Suprapubic skin (tissue), 4 donors: ENCODE measurements around the gene PDE3A. TPM values are rescaled to one million over a fixed set of nuclear protein-coding genes. Genes with fewer than 3 reads are reported as not detected.

Experiments used
- DNase-seq, 2 donors: peaks; one replicate each; pipeline ENCODE4 v3.0.0-alpha.2; 2019; ENCODE audit warnings: low spot score in 2 of 2
- H3K27ac ChIP-seq: fragments of 200-600 bp; sonication (generic); one replicate; pipeline ENCODE4 v1.5.1; 2019
- H3K27me3 ChIP-seq: fragments of 200-600 bp; sonication (generic); one replicate; pipeline ENCODE4 v1.5.1; 2019
- H3K36me3 ChIP-seq: fragments of 200-600 bp; sonication (generic); one replicate; pipeline ENCODE4 v1.5.1; 2019
- H3K4me1 ChIP-seq: fragments of 200-600 bp; sonication (generic); one replicate; pipeline ENCODE4 v1.5.1; 2019
- H3K4me3 ChIP-seq: fragments of 200-600 bp; sonication (generic); one replicate; pipeline ENCODE4 v1.5.1; 2019; ENCODE audit warnings: mild to moderate bottlenecking
- H3K9me3 ChIP-seq: fragments of 200-600 bp; sonication (generic); one replicate; pipeline ENCODE4 v1.5.1; 2019
- EP300 ChIP-seq: sonication (generic); formaldehyde crosslinking; IDR thresholded peaks from one replicate; pipeline ENCODE4 v1.6.1; 2017; ENCODE audit warnings: antibody characterized with exemption
- POLR2A ChIP-seq, 2 donors: fragments of 450-650 bp; IDR thresholded peaks; one replicate each; pipeline ENCODE4 v1.6.1; 2017; ENCODE audit warnings: antibody characterized with exemption in 2 of 2, mild to moderate bottlenecking in 2 of 2, moderate library complexity in 2 of 2
- POLR2AphosphoS5 ChIP-seq, 3 donors: sonication (generic); formaldehyde crosslinking; IDR thresholded peaks; one replicate each; pipeline ENCODE4 v1.6.1; 2017; ENCODE audit warnings: antibody characterized with exemption in 3 of 3
- WGBS: methylation state at CpG from one replicate; pipeline ENCODE4 v1.1.5; 2018; 5-methylcytosine and 5-hydroxymethylcytosine counted together
- total RNA-seq, 4 donors: library from RNA; depleted of rRNA; stranded (reverse); fragments of >200 nt; gene quantifications; one replicate each; pipeline ENCODE4 v1.1.0, GENCODE V29; 2016
- TF ChIP-seq, protein P1 (sequence below), 2 donors: fragments of 200-600 bp in 1 of 2; fragments of 450-650 bp in 1 of 2; sonication (generic) in 1 of 2; IDR thresholded peaks; one replicate each; pipeline ENCODE4 v1.5.1; 2016 to 2019; ENCODE audit warnings: antibody characterized with exemption in 2 of 2, mild to moderate bottlenecking in 1 of 2, moderate library complexity in 1 of 2

PDE3A gene
- total RNA-seq, 4 donors from 2014 or later, result 0.79 to 3.4 (median 1.4) TPM

DNA sequence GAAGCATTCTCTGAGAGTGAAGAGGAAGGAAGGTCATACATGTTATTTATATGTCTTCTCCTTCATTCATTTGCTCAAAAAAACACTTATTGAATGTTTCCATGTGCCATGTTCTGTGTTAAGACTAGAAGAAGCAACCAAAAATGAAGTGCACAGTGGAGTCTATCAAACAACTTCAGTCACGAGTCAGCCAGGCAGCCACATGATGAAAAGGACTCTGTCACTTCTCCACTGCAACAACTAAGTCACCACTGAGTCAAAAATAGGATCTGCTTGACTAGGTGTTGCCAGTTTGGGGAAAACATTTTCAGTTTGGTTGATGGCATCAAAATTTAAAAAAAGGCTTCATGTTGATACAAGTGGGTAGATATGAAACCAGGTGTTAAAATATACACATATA, 142.5 kb downstream of the PDE3A start:
- 85% methylated on average over 1 of the region's 1 CpG for WGBS

DNA sequence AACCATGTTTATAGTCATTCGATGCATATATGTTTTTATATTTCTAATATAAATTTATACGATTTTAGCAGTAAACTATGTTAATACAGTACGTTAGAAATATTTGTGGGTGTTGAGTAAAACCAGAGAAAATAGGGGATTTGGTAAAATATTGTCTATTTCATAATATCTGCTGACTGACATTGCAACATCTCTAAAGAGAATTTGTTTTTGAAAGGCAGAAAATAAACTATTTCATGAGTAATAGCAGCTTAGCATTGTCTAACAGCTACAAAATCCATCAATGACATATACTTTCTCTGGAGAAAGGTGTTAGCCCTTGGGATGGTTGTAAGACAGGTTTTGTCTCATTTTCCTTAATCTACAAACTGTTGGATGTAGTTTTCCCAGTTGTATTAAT, 144.9 kb downstream of the PDE3A start:
- Histone ChIP-seq H3K36me3 (no peaks in the 10 kb centered on the region), H3K27me3 (no peaks in the 10 kb centered on the region), H3K4me3 (no peak overlapping the region), H3K27ac (no peak overlapping the region), H3K4me1 (no peaks in the 10 kb centered on the region), H3K9me3 (no peaks in the 10 kb centered on the region)
- no peak for TF ChIP-seq POLR2AphosphoS5 (IDR thresholded peaks at IDR 0.05)
- TF ChIP-seq EP300, result no peak
- TF ChIP-seq POLR2A (IDR thresholded peaks at IDR 0.05), result no peak
- TF ChIP-seq, protein P1, sequence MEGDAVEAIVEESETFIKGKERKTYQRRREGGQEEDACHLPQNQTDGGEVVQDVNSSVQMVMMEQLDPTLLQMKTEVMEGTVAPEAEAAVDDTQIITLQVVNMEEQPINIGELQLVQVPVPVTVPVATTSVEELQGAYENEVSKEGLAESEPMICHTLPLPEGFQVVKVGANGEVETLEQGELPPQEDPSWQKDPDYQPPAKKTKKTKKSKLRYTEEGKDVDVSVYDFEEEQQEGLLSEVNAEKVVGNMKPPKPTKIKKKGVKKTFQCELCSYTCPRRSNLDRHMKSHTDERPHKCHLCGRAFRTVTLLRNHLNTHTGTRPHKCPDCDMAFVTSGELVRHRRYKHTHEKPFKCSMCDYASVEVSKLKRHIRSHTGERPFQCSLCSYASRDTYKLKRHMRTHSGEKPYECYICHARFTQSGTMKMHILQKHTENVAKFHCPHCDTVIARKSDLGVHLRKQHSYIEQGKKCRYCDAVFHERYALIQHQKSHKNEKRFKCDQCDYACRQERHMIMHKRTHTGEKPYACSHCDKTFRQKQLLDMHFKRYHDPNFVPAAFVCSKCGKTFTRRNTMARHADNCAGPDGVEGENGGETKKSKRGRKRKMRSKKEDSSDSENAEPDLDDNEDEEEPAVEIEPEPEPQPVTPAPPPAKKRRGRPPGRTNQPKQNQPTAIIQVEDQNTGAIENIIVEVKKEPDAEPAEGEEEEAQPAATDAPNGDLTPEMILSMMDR (IDR thresholded peaks at IDR 0.05), result no peak
- no peak for DNase-seq
- WGBS, result 70% methylated on average over 3 of the region's 3 CpGs

More for the DNA sequence above, 142.5 kb downstream of the PDE3A start:
- Histone ChIP-seq H3K27ac (no peak overlapping the region), H3K4me3 (no peak overlapping the region), H3K36me3 (no peaks in the 10 kb centered on the region), H3K4me1 (no peaks in the 10 kb centered on the region), H3K27me3 (no peaks in the 10 kb centered on the region), H3K9me3 (no peaks in the 10 kb centered on the region)
- no peak for TF ChIP-seq POLR2A (IDR thresholded peaks at IDR 0.05)
- DNase-seq, result no peak

DNA sequence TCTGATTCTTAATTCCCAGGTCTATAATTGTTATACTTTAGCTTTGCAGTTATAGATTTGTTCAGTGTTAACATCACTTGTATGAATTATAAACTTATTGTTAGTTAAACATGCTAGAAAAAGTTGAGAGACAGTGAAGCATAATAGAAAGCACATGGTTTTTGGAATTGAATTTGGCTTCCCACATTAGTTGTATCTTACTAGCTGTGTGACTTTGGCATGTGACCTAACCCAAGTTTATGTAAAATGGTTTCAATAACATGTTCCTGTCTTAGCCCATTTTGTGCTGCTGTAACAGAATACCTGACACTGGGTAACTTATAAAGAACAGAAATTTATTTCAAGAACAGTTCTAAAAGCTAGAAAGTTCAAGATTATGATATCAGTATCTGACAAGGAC, 146.3 kb downstream of the PDE3A start:
- no peaks in the 10 kb centered on the region for H3K27me3 ChIP-seq
- no peaks in the 10 kb centered on the region for H3K36me3 ChIP-seq
- DNase-seq, result no peak
- H3K4me3 ChIP-seq, result no peak overlapping the region
- no peaks in the 10 kb centered on the region for H3K9me3 ChIP-seq
- no peak for TF ChIP-seq POLR2A (IDR thresholded peaks at IDR 0.05)
- TF ChIP-seq, protein P1 (IDR thresholded peaks at IDR 0.05), result no peak
- no peak for TF ChIP-seq POLR2AphosphoS5 (IDR thresholded peaks at IDR 0.05)
- TF ChIP-seq EP300, result no peak
- H3K4me1 ChIP-seq, result no peaks in the 10 kb centered on the region
- no peak overlapping the region for H3K27ac ChIP-seq

DNA sequence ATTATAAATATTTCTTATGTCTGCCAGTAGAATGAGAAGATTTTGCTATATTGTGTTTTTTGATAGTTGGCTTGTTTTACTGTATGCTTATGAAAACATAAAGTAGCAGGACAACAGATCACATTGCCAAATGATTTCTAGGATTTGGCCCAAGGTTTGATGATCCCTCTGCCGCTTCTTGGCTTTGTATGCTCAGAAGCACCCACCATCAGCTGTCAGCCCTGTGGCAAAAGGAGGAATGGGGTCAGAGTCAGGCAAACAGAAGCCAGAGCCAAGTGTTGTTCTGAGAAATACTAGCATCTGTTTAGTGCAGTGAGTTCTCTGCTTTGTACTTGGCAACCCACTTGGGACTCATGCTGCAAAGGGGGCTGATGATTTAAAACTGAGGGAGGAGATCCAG, 152.2 kb downstream of the PDE3A start:
- no peak for DNase-seq
- TF ChIP-seq POLR2AphosphoS5 (IDR thresholded peaks at IDR 0.05), result no peak
- no peak for TF ChIP-seq POLR2A (IDR thresholded peaks at IDR 0.05)
- TF ChIP-seq, protein P1 (IDR thresholded peaks at IDR 0.05), result no peak
- no peak for TF ChIP-seq EP300
- WGBS, result 59% methylated on average over 1 of the region's 1 CpG
- no peaks in the 10 kb centered on the region for H3K36me3 ChIP-seq
- no peak overlapping the region for H3K4me3 ChIP-seq
- no peak overlapping the region for H3K27ac ChIP-seq
- no peaks in the 10 kb centered on the region for H3K9me3 ChIP-seq
- no peaks in the 10 kb centered on the region for H3K27me3 ChIP-seq
- no peaks in the 10 kb centered on the region for H3K4me1 ChIP-seq

DNA sequence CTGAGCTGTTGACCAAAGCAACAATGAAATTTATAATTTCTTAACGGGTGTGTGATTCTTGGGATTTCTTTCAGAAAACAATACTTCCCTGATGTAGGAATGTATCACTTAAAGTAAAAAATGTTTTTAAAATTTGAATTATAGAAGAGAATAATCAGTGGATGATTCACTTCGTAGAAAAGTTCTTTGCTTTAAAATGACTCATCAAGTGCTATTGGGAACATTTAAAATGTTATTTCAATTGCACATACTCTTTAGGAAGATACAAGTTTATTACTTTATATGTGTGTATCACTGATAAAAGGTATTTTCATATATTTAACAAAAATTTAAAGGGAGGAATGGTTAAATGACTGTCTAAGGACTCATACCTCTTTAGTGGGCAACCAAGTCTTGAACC, 155.3 kb downstream of the PDE3A start:
- no peaks in the 10 kb centered on the region for H3K27me3 ChIP-seq
- 68% methylated on average over 2 of the region's 2 CpGs for WGBS
- no peak for DNase-seq

More for the DNA sequence above, 155.3 kb downstream of the PDE3A start:
- Histone ChIP-seq H3K36me3 (no peaks in the 10 kb centered on the region), H3K9me3 (no peaks in the 10 kb centered on the region), H3K27ac (no peak overlapping the region), H3K4me3 (no peak overlapping the region), H3K4me1 (no peaks in the 10 kb centered on the region)
- TF ChIP-seq, protein P1 (IDR thresholded peaks at IDR 0.05), result no peak
- TF ChIP-seq POLR2AphosphoS5 (IDR thresholded peaks at IDR 0.05), result no peak
- TF ChIP-seq EP300, result no peak
- no peak for TF ChIP-seq POLR2A (IDR thresholded peaks at IDR 0.05)
